CD4-positive, alpha-beta T cell (primary cell): Measurements from ENCODE around the gene ALMS1. TPM values are rescaled to one million over a fixed set of nuclear protein-coding genes. Genes with fewer than 3 reads are reported as not detected.

Source experiments
- ATAC-seq: fragments of 200-7000 bp; cut with Tn5 transposase; one replicate; pipeline ENCODE4 v1.10.0; 2022; ENCODE audit warnings: mild to moderate bottlenecking; ENCODE audit not compliant: poor library complexity
- CTCF ChIA-PET: fragments of 350-600 bp; sonication (Branson Sonifier 250); formaldehyde crosslinking; loops from one replicate; lab custom pipeline; 2021; ENCODE audit warnings: antibody characterized with exemption, inconsistent platforms; lab: Charles Lee
- POLR2A ChIA-PET: fragments of 350-600 bp; sonication (Branson Sonifier 250); formaldehyde crosslinking; loops from one replicate; lab custom pipeline; 2021; ENCODE audit warnings: antibody characterized with exemption, inconsistent platforms; lab: Charles Lee
- DNase-seq, 14 experiments: peaks; one replicate each; pipeline ENCODE4 v3.0.0-alpha.2; 2013 to 2020; ENCODE audit warnings: mixed read lengths in 2 of 14
- H3K27ac ChIP-seq, 2 donors: one replicate each; pipeline versions ENCODE4 v1.5.1 to v1.7.0; 2013; ENCODE audit warnings: low read length in 2 of 2, low read depth in 1 of 2, mild to moderate bottlenecking in 1 of 2
- H3K27me3 ChIP-seq, 2 experiments: 1 replicate in 1 of 2; 2 replicates in 1 of 2; pipeline versions ENCODE4 v1.6.1 to v1.7.0; 2013; ENCODE audit warnings: low read length in 2 of 2, control low read depth in 1 of 2, mild to moderate bottlenecking in 1 of 2, moderate library complexity in 1 of 2; ENCODE audit not compliant: insufficient read depth in 2 of 2, control insufficient read depth in 1 of 2
- H3K36me3 ChIP-seq: one replicate; pipeline ENCODE4 v1.6.1; 2013; ENCODE audit warnings: low read length, control low read depth; ENCODE audit not compliant: insufficient read depth
- H3K4me1 ChIP-seq: one replicate; pipeline ENCODE4 v1.6.1; 2013; ENCODE audit warnings: low read length, control low read depth; ENCODE audit not compliant: insufficient read depth
- H3K4me3 ChIP-seq: one replicate; pipeline ENCODE4 v1.5.1; 2013; ENCODE audit warnings: mild to moderate bottlenecking, low read length, moderate library complexity
- H3K9me3 ChIP-seq, 2 experiments: 1 replicate in 1 of 2; 2 replicates in 1 of 2; pipeline versions ENCODE4 v1.6.1 to v1.7.0; 2013; ENCODE audit warnings: low read length in 2 of 2, mild to moderate bottlenecking in 2 of 2, control low read depth in 1 of 2, moderate library complexity in 1 of 2; ENCODE audit not compliant: control insufficient read depth in 1 of 2, insufficient read depth in 1 of 2
- H3K27ac Mint-ChIP-seq: one replicate; pipeline ENCODE4 v1.8.0; 2020; ENCODE audit warnings: mixed read lengths
- H3K27me3 Mint-ChIP-seq: one replicate; pipeline ENCODE4 v1.8.0; 2021; ENCODE audit warnings: mixed read lengths
- H3K36me3 Mint-ChIP-seq: one replicate; pipeline ENCODE4 v1.8.0; 2021; ENCODE audit warnings: low read depth, mixed read lengths
- H3K4me1 Mint-ChIP-seq: one replicate; pipeline ENCODE4 v1.8.0; 2021; ENCODE audit warnings: low read depth, mixed read lengths
- H3K4me3 Mint-ChIP-seq: one replicate; pipeline ENCODE4 v1.8.0; 2020; ENCODE audit warnings: mild to moderate bottlenecking, mixed read lengths
- H3K9me3 Mint-ChIP-seq: one replicate; pipeline ENCODE4 v1.8.0; 2020; ENCODE audit warnings: mixed read lengths
- intact Hi-C, 2 experiments: fragments of 100-400 bp; cut with DNase I in 1 of 2; cut with micrococcal nuclease in 1 of 2; formaldehyde crosslinking; loops; one replicate each; pipeline versions ENCODE4 v1.15.1 to v1.9.0; 2023 to 2025; cut with DNase I, micrococcal nuclease
- total RNA-seq, 174 experiments: library from RNA in 2 of 174; stranded (reverse) in 2 of 174; gene quantifications; one replicate each; pipeline ENCODE4 v1.2.3 and lab custom pipeline; 2021 to 2026
- TF ChIP-seq, protein P1 (sequence below): fragments of 200-600 bp; IDR thresholded peaks from one replicate; pipeline ENCODE4 v1.8.0; 2022; ENCODE audit warnings: antibody characterized with exemption, mild to moderate bottlenecking

ALMS1 gene
- total RNA-seq, 2 experiments from 2014 or later = 20.2 to 20.6 TPM

DNA sequence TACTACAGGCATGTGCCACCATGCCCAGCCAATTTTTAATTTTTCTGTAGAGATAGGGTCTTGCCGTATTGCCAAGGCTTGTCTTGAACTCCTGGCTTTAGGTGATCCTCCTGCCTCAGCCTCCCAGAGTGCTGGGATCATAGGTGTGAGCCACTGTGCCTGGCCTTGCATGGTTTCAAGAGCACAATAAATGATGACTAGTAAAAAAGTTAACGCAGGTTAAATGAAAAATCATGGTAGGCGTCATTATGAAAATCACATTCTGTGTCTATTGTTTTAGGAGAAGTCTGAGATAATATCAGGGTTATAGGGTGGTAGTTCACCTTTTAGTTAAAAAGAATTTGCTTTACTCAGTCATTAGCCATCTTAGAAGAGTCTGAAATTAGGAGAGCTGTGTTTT is 38.3 kb downstream of the ALMS1 start:
- Histone ChIP-seq H3K27ac (no peak overlapping the region), H3K9me3 (no peaks in the 10 kb centered on the region), H3K4me1 (no peaks in the 10 kb centered on the region), H3K27me3 (no peaks in the 10 kb centered on the region), H3K4me3 (no peak overlapping the region), H3K36me3 (peaks cover 19% of the 10 kb centered on the region)
- H3K36me3 Mint-ChIP-seq = peaks cover 83% of the 10 kb centered on the region
- H3K27me3 Mint-ChIP-seq = no peaks in the 10 kb centered on the region
- ChIA-PET POLR2A (no interaction called here), CTCF (interaction anchor here (0.6 kb wide), 1 partner anchor 10 kb away, joined by 4 read pairs; no protein-coding TSS in a partner anchor)
- no peak overlapping the region for H3K27ac Mint-ChIP-seq
- intact Hi-C loops = no loop called here
- H3K4me1 Mint-ChIP-seq = peaks cover 5% of the 10 kb centered on the region
- TF ChIP-seq, protein P1, sequence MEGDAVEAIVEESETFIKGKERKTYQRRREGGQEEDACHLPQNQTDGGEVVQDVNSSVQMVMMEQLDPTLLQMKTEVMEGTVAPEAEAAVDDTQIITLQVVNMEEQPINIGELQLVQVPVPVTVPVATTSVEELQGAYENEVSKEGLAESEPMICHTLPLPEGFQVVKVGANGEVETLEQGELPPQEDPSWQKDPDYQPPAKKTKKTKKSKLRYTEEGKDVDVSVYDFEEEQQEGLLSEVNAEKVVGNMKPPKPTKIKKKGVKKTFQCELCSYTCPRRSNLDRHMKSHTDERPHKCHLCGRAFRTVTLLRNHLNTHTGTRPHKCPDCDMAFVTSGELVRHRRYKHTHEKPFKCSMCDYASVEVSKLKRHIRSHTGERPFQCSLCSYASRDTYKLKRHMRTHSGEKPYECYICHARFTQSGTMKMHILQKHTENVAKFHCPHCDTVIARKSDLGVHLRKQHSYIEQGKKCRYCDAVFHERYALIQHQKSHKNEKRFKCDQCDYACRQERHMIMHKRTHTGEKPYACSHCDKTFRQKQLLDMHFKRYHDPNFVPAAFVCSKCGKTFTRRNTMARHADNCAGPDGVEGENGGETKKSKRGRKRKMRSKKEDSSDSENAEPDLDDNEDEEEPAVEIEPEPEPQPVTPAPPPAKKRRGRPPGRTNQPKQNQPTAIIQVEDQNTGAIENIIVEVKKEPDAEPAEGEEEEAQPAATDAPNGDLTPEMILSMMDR = no peak
- H3K4me3 Mint-ChIP-seq = no peak overlapping the region
- ATAC-seq = no peak
- no peaks in the 10 kb centered on the region for H3K9me3 Mint-ChIP-seq
- DNase-seq = no peak

DNA sequence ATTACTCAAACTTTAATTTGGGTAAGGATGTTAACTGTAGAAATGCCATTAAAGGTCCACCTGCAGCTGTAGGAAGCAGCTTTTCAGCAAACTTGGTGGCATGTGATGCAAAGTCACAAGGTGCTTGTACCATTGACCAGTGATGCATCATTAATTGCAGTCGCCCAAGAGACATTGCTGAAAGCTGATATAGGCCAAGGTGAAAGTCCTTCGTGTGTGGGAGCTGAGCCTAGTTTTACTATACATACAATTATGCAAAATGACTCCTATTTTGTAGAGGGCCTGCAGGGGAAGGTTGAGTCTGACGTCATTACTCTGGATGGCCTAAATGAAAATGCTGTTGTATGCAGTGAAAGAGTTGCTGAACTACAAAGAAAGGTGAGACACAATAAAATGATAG is 40.5 kb downstream of the ALMS1 start:
- POLR2A ChIA-PET = no interaction called here
- H3K27ac Mint-ChIP-seq = no peak overlapping the region
- H3K4me3 Mint-ChIP-seq = no peak overlapping the region
- H3K4me3 ChIP-seq = no peak overlapping the region
- no peaks in the 10 kb centered on the region for H3K9me3 ChIP-seq
- no peaks in the 10 kb centered on the region for H3K27me3 ChIP-seq
- CTCF ChIA-PET = no interaction called here
- no peaks in the 10 kb centered on the region for H3K4me1 ChIP-seq
- intact Hi-C loops = no loop called here
- no peaks in the 10 kb centered on the region for H3K27me3 Mint-ChIP-seq
- peaks cover 17% of the 10 kb centered on the region for H3K36me3 ChIP-seq
- peaks cover 73% of the 10 kb centered on the region for H3K36me3 Mint-ChIP-seq
- peaks cover 5% of the 10 kb centered on the region for H3K4me1 Mint-ChIP-seq
- TF ChIP-seq, protein P1 = no peak
- no peaks in the 10 kb centered on the region for H3K9me3 Mint-ChIP-seq
- no peak overlapping the region for H3K27ac ChIP-seq
- no peak for ATAC-seq
- DNase-seq = no peak

DNA sequence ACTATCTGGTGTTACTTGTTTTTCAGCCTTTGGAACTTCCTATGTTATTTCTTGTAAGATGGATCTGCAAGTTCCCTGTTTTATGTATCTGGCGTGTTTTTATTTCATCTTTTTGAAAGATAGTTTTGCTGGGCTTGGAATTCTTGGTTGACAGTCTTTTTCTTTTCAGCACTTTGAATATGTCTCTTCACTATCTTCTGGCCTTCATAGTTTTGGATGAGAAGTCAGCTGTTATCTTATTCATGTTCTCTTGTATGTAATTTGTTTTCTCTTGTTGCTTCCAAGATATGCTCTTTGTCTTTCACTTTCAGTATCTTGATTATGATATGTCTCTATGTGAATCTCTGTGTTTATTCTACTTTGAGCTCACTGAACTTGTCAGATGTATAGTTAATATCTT is 50.4 kb downstream of the ALMS1 start:
- POLR2A ChIA-PET = no interaction called here
- no peak for ATAC-seq
- Mint-ChIP-seq H3K4me3 (no peak overlapping the region), H3K4me1 (no peaks in the 10 kb centered on the region), H3K36me3 (peaks cover 12% of the 10 kb centered on the region), H3K27ac (no peak overlapping the region), H3K27me3 (no peaks in the 10 kb centered on the region), H3K9me3 (no peaks in the 10 kb centered on the region)
- no peak for DNase-seq
- Histone ChIP-seq H3K4me1 (no peaks in the 10 kb centered on the region), H3K27me3 (no peaks in the 10 kb centered on the region), H3K36me3 (peaks cover 52% of the 10 kb centered on the region), H3K4me3 (no peak overlapping the region), H3K9me3 (peaks cover 7 to 11% of the 10 kb centered on the region in 2 experiments), H3K27ac (no peak overlapping the region)
- CTCF ChIA-PET = no interaction called here
- intact Hi-C loops = no loop called here
- TF ChIP-seq, protein P1 = no peak
